HG03442 (cell line): Measurements from ENCODE around the gene SPEF1.

Source experiments
- ATAC-seq: cut with Tn5 transposase; IDR thresholded peaks from one replicate; pipeline ENCODE4 v1.9.1; 2021; ENCODE audit warnings: mild to moderate bottlenecking, moderate library complexity; ENCODE audit not compliant: unreplicated experiment

Gene SPEF1

GRCh38 chr20:3751305-3751674 lies 30.0 kb downstream of the SPEF1 start:
- no peak for ATAC-seq

GRCh38 chr20:3749689-3750531 lies 31.3 kb downstream of the SPEF1 start:
- ATAC-seq = no peak

GRCh38 chr20:3749087-3749688 lies 32.1 kb downstream of the SPEF1 start:
- no peak for ATAC-seq

GRCh38 chr20:3748073-3748472 lies 33.2 kb downstream of the SPEF1 start:
- ATAC-seq = no peak

- ATAC-seq = no peak
Observed at GRCh38 chr20:3747471-3747870, 33.8 kb downstream of the SPEF1 start.

GRCh38 chr20:3745686-3746173 lies 35.5 kb downstream of the SPEF1 start:
- no peak for ATAC-seq

- no peak for ATAC-seq
Observed at GRCh38 chr20:3744806-3745685, 36.2 kb downstream of the SPEF1 start.

- no peak for ATAC-seq
Observed at GRCh38 chr20:3744037-3744436, 37.2 kb downstream of the SPEF1 start.

- ATAC-seq = no peak
Observed at GRCh38 chr20:3743251-3743650, 38.0 kb downstream of the SPEF1 start.

GRCh38 chr20:3741836-3742458 lies 39.3 kb downstream of the SPEF1 start:
- no peak for ATAC-seq

- ATAC-seq = no peak
Observed at GRCh38 chr20:3740615-3741301, 40.5 kb downstream of the SPEF1 start.

- ATAC-seq = no peak
Observed at GRCh38 chr20:3739926-3740451, 41.3 kb downstream of the SPEF1 start.

GRCh38 chr20:3739054-3739925 lies 42.0 kb downstream of the SPEF1 start:
- ATAC-seq = no peak

GRCh38 chr20:3738111-3739053 lies 42.9 kb downstream of the SPEF1 start:
- no peak for ATAC-seq

GRCh38 chr20:3735768-3736167 lies 45.5 kb downstream of the SPEF1 start:
- ATAC-seq = no peak

GRCh38 chr20:3734111-3734843 lies 47.0 kb downstream of the SPEF1 start:
- ATAC-seq = no peak
